Glutamatergic neuron (in vitro differentiated cells): Measurements from ENCODE around the gene SUDS3. TPM values are rescaled to one million over a fixed set of nuclear protein-coding genes. Genes with fewer than 3 reads are reported as not detected.
"Not testable (repeated sequence)": the region's sequence is repeated elsewhere in the genome, so short reads cannot be mapped to it uniquely, and the experiment has no call there.

Experiments used
- DNase-seq: peaks from one replicate; pipeline ENCODE4 v3.0.0; 2022
- H3K27ac Mint-ChIP-seq: one replicate; pipeline ENCODE4 v1.8.0; 2020; ENCODE audit warnings: mild to moderate bottlenecking, mixed read lengths, inconsistent platforms; ENCODE audit not compliant: unreplicated experiment
- H3K27me3 Mint-ChIP-seq: one replicate; pipeline ENCODE4 v1.8.0; 2020; ENCODE audit warnings: mild to moderate bottlenecking, moderate library complexity, mixed read lengths, inconsistent platforms; ENCODE audit not compliant: unreplicated experiment
- H3K36me3 Mint-ChIP-seq: one replicate; pipeline ENCODE4 v1.8.0; 2020; ENCODE audit warnings: mild to moderate bottlenecking, mixed read lengths, inconsistent platforms; ENCODE audit not compliant: unreplicated experiment
- H3K4me1 Mint-ChIP-seq: one replicate; pipeline ENCODE4 v1.8.0; 2020; ENCODE audit warnings: mild to moderate bottlenecking, low read depth, mixed read lengths, inconsistent platforms; ENCODE audit not compliant: unreplicated experiment
- H3K4me3 Mint-ChIP-seq: one replicate; pipeline ENCODE4 v1.8.0; 2020; ENCODE audit warnings: mild to moderate bottlenecking, mixed read lengths, inconsistent platforms; ENCODE audit not compliant: unreplicated experiment
- H3K9me3 Mint-ChIP-seq: one replicate; pipeline ENCODE4 v1.8.0; 2020; ENCODE audit warnings: mild to moderate bottlenecking, moderate library complexity, mixed read lengths, inconsistent platforms; ENCODE audit not compliant: unreplicated experiment
- total RNA-seq: library from RNA; stranded (reverse); fragmentation: NEBNext Ultra II Directional; extraction: Animal tissue kit (Norgen Biotek cat#: 25700); gene quantifications from one replicate; pipeline ENCODE4 v1.2.1, GENCODE V29; 2021; ENCODE audit not compliant: unreplicated experiment
- TF ChIP-seq, protein P1 (sequence below): fragments of 200-600 bp; sonication (generic); IDR thresholded peaks from one replicate; pipeline ENCODE4 v1.5.0; 2021; ENCODE audit not compliant: partially characterized antibody, unreplicated experiment

Gene SUDS3
- total RNA-seq, 1 donor from 2014 or later, result 32.5 TPM

GRCh38 chr12:118347916-118348315 is 28.4 kb upstream of the SUDS3 start:
- DNase-seq, result no peak
- Mint-ChIP-seq H3K4me3 (no peak overlapping the region), H3K27me3 (no peaks in the 10 kb centered on the region), H3K4me1 (no peaks in the 10 kb centered on the region), H3K36me3 (no peaks in the 10 kb centered on the region), H3K9me3 (no peaks in the 10 kb centered on the region), H3K27ac (no peak overlapping the region)
- TF ChIP-seq, protein P1, sequence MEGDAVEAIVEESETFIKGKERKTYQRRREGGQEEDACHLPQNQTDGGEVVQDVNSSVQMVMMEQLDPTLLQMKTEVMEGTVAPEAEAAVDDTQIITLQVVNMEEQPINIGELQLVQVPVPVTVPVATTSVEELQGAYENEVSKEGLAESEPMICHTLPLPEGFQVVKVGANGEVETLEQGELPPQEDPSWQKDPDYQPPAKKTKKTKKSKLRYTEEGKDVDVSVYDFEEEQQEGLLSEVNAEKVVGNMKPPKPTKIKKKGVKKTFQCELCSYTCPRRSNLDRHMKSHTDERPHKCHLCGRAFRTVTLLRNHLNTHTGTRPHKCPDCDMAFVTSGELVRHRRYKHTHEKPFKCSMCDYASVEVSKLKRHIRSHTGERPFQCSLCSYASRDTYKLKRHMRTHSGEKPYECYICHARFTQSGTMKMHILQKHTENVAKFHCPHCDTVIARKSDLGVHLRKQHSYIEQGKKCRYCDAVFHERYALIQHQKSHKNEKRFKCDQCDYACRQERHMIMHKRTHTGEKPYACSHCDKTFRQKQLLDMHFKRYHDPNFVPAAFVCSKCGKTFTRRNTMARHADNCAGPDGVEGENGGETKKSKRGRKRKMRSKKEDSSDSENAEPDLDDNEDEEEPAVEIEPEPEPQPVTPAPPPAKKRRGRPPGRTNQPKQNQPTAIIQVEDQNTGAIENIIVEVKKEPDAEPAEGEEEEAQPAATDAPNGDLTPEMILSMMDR, result no peak

- Mint-ChIP-seq H3K27ac (no peak overlapping the region), H3K4me3 (no peak overlapping the region), H3K36me3 (peaks cover 4% of the 10 kb centered on the region), H3K27me3 (no peaks in the 10 kb centered on the region), H3K9me3 (no peaks in the 10 kb centered on the region), H3K4me1 (no peaks in the 10 kb centered on the region)
- TF ChIP-seq, protein P1, result no peak
- DNase-seq, result no peak
Measured at GRCh38 chr12:118350908-118351559, 25.3 kb upstream of the SUDS3 start.

DNA sequence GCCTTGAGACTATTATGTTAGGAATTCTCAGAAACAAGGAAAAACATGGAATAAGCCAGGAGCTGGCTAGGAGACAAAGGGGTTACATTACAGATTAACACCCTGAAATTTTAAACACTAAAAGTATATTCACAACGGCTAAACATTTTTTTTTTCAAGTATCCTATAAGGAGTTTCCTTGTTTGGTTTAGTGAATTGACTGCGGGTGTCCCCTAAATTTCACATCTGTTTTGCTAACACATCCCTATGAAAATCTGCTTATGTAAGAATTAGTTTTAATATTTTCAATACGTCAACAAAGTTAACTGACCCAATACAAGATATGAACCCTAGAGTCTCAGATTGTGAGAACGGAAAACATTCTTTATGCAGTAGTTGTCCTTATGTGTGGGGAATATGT is 22.6 kb upstream of the SUDS3 start:
- Mint-ChIP-seq H3K4me1 (peaks cover 2% of the 10 kb centered on the region), H3K9me3 (no peaks in the 10 kb centered on the region), H3K27me3 (no peaks in the 10 kb centered on the region), H3K27ac (no peak overlapping the region), H3K4me3 (no peak overlapping the region), H3K36me3 (peaks cover 4% of the 10 kb centered on the region)
- TF ChIP-seq, protein P1, result no peak
- DNase-seq, result no peak

GRCh38 chr12:118354503-118354902 is 21.9 kb upstream of the SUDS3 start:
- DNase-seq, H3K4me3 Mint-ChIP-seq, H3K27ac Mint-ChIP-seq, H3K27me3 Mint-ChIP-seq, H3K36me3 Mint-ChIP-seq, H3K4me1 Mint-ChIP-seq, H3K9me3 Mint-ChIP-seq: not testable (repeated sequence)

GRCh38 chr12:118354903-118355302 is 21.5 kb upstream of the SUDS3 start:
- H3K9me3 Mint-ChIP-seq, result no peaks in the 10 kb centered on the region
- no peak for DNase-seq
- no peaks in the 10 kb centered on the region for H3K27me3 Mint-ChIP-seq
- no peak overlapping the region for H3K4me3 Mint-ChIP-seq
- H3K36me3 Mint-ChIP-seq, result peaks cover 4% of the 10 kb centered on the region
- TF ChIP-seq, protein P1, result no peak
- H3K27ac Mint-ChIP-seq, result no peak overlapping the region
- H3K4me1 Mint-ChIP-seq, result peaks cover 5% of the 10 kb centered on the region
